Measurements from ENCODE around the gene HDC.

- TF ChIP-seq CTCF (IDR thresholded peaks at IDR 0.05; ENCODE audit: insufficient read depth, low read length, poor library complexity, severe bottlenecking), result no peak
- no peak for TF ChIP-seq EZH2phosphoT487 (conservative IDR thresholded peaks at IDR 0.05; ENCODE audit: low read length)
Measured at GRCh38 chr15:50261981-50262380, 3.5 kb downstream of the HDC start.
